ENCODE data around the gene TTLL13. TPM values are rescaled to one million over a fixed set of nuclear protein-coding genes. Genes with fewer than 3 reads are reported as not detected.

Gene TTLL13
- total RNA-seq (2014; rRNA removed; shearing (Covaris generic)) = 0.07 and 0.14 TPM in 2 replicates

- Histone ChIP-seq H3K4me3 (ENCODE audit: insufficient read depth, low read depth, low read length) (peak within 1 kb of the TSS; percentile 48), H3K27me3 (ENCODE audit: control insufficient read depth, insufficient read depth, low read length) (peaks cover 4% of the 10 kb centered on the region; the same call in 1 of the 2 replicates), H3K36me3 (replicated peaks; ENCODE audit: control insufficient read depth, insufficient read depth, low read length) (no peaks in the 10 kb centered on the region)
Measured at GRCh38 chr15:90249203-90249863, at the start of gene TTLL13. TSS of gene TTLL13 (plus strand) at chr15:90249556. CDS start at chr15:90250631, 1,075 bp downstream.

DNA sequence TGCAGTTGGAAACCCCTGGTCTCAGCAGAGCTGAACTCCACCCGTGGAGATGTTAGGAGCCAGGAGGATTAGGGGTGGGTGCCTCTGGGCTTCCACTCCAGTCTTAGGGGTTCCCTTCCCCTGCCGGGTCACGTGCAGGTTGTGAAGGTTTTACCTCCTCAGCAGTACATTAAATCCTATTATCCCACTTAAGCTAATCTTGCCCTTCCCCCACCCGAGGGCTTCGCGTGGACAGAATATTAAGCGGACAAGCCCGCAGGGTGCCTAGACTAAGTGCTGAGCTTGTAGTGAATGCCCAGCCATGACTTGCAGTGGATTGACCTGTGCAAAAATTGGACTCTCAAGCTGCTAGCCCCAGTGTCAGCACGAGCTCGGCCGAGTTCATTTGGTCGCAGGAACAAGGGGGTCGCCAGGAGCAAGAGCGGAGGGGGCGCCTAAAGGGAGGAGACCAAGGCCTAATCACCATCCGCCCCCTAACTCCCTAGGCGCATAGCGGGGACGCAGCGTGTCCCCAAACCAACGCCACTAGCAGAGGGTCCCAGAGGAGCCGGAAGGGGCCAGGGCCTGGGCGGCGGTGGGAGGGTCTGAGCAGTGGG lies 48.7 kb upstream of the TTLL13 start:
- DNase-seq = no peak
- peak overlapping the region; percentile 88 for H3K4me3 ChIP-seq (ENCODE audit: insufficient read depth, low read depth, low read length)
- peaks cover 2% of the 10 kb centered on the region; the same call in 1 of the 2 replicates for H3K27me3 ChIP-seq (ENCODE audit: control insufficient read depth, insufficient read depth, low read length)
- no peaks in the 10 kb centered on the region; the same call in 1 of the 2 replicates for H3K36me3 ChIP-seq (replicated peaks; ENCODE audit: control insufficient read depth, insufficient read depth, low read length)

More at GRCh38 chr15:90249203-90249863, at the start of gene TTLL13:
- peak; percentile 98 for DNase-seq

- peak; percentile 99 for DNase-seq
- Histone ChIP-seq H3K27me3 (ENCODE audit: control insufficient read depth, insufficient read depth, low read length) (peaks cover 2% of the 10 kb centered on the region; the same call in 1 of the 2 replicates), H3K36me3 (replicated peaks; ENCODE audit: control insufficient read depth, insufficient read depth, low read length) (no peaks in the 10 kb centered on the region; the same call in 1 of the 2 replicates), H3K4me3 (ENCODE audit: insufficient read depth, low read depth, low read length) (peak within 1 kb of the TSS; percentile 88)
Measured at GRCh38 chr15:90201130-90201943, 48.0 kb upstream of the TTLL13 start, which contains the start of gene SEMA4B. TSS of gene SEMA4B (plus strand) at chr15:90201330. CDS start at chr15:90201579, 249 bp downstream.

DNA sequence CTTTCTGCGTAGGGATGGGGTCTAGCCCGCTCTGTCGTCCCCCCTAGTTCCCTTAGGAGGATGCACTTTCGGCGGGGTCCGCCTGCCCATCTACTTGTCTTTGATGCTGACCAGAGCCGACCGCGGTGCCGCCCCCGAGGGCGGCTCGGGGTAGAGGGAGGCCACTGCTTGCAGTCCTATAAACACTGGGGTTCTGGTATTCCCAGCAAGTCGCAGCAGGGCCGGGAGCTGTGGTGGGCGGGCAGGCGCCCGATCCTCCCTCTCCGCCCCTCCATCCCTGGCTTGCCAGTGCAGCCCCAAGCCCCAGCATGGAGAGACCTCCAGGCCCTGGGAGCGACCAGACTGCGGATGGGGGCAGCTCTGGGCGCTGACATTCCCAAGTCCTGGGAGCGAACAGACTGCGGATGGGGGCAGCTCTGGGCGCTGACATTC lies 47.4 kb upstream of the TTLL13 start:
- DNase-seq = peak; percentile 89
- H3K27me3 ChIP-seq (ENCODE audit: control insufficient read depth, insufficient read depth, low read length) = peaks cover 2% of the 10 kb centered on the region; the same call in 1 of the 2 replicates
- peak overlapping the region; percentile 88 for H3K4me3 ChIP-seq (ENCODE audit: insufficient read depth, low read depth, low read length)
- H3K36me3 ChIP-seq (replicated peaks; ENCODE audit: control insufficient read depth, insufficient read depth, low read length) = no peaks in the 10 kb centered on the region; the same call in 1 of the 2 replicates

DNA sequence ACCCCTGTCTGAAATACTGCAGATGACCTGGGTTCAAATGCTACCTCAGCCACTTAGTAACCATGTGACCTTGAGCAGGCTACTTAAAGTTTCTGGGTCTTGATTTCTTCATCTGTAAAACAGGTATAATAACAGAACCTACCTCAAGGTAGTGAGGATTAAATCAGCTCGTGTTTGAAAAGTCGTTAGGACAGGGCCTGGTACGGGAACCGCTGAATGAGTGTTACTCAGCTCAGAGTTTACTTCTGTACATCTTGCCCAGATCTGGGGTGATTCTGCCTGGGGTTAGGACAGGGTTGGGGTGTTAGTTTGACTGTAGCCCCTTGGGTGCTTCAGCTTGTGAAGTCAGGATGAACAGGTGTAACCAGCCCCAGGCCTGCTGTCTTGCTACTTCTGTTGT lies 46.4 kb upstream of the TTLL13 start:
- Histone ChIP-seq H3K36me3 (replicated peaks; ENCODE audit: control insufficient read depth, insufficient read depth, low read length) (no peaks in the 10 kb centered on the region; the same call in 1 of the 2 replicates), H3K4me3 (ENCODE audit: insufficient read depth, low read depth, low read length) (no peak overlapping the region), H3K27me3 (ENCODE audit: control insufficient read depth, insufficient read depth, low read length) (peaks cover 2% of the 10 kb centered on the region; the same call in 1 of the 2 replicates)
- no peak for DNase-seq

DNA sequence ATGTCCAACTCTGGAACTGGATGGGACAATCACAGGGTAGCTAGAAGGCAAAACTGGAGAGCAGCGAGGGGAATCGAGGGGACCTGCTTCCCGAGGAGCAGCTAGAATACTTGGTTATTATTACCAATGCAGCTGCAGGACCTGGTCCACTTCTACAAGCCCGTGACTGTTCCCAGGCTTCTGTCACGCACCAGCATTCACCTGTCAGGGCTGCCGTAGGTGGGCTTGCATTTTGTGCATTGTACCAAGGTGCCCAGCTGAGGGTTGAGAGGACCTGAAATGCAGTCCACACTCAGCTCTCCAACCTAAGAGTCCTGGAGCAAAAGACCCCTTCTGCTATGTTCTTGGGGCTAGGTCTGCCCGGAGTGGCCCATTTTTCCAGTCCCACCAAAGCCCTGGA lies 45.9 kb upstream of the TTLL13 start:
- Histone ChIP-seq H3K36me3 (replicated peaks; ENCODE audit: control insufficient read depth, insufficient read depth, low read length) (no peaks in the 10 kb centered on the region; the same call in 1 of the 2 replicates), H3K27me3 (ENCODE audit: control insufficient read depth, insufficient read depth, low read length) (peaks cover 2% of the 10 kb centered on the region; the same call in 1 of the 2 replicates), H3K4me3 (ENCODE audit: insufficient read depth, low read depth, low read length) (no peak overlapping the region)
- DNase-seq = no peak

- peak; percentile 29 for DNase-seq
- Histone ChIP-seq H3K36me3 (replicated peaks; ENCODE audit: control insufficient read depth, insufficient read depth, low read length) (no peaks in the 10 kb centered on the region; the same call in 1 of the 2 replicates), H3K4me3 (ENCODE audit: insufficient read depth, low read depth, low read length) (no peak overlapping the region), H3K27me3 (ENCODE audit: control insufficient read depth, insufficient read depth, low read length) (peaks cover 2% of the 10 kb centered on the region; the same call in 1 of the 2 replicates)
Measured at GRCh38 chr15:90203922-90204321, 45.4 kb upstream of the TTLL13 start.

GRCh38 chr15:90205050-90205848 lies 44.1 kb upstream of the TTLL13 start:
- Histone ChIP-seq H3K36me3 (replicated peaks; ENCODE audit: control insufficient read depth, insufficient read depth, low read length) (no peaks in the 10 kb centered on the region; the same call in 1 of the 2 replicates), H3K4me3 (ENCODE audit: insufficient read depth, low read depth, low read length) (no peak overlapping the region), H3K27me3 (ENCODE audit: control insufficient read depth, insufficient read depth, low read length) (peaks cover 2% of the 10 kb centered on the region; the same call in 1 of the 2 replicates)
- DNase-seq = no peak

GRCh38 chr15:90205886-90206285 lies 43.5 kb upstream of the TTLL13 start:
- peaks cover 2% of the 10 kb centered on the region; the same call in 1 of the 2 replicates for H3K27me3 ChIP-seq (ENCODE audit: control insufficient read depth, insufficient read depth, low read length)
- H3K36me3 ChIP-seq (replicated peaks; ENCODE audit: control insufficient read depth, insufficient read depth, low read length) = no peaks in the 10 kb centered on the region; the same call in 1 of the 2 replicates
- no peak overlapping the region for H3K4me3 ChIP-seq (ENCODE audit: insufficient read depth, low read depth, low read length)
- no peak for DNase-seq

- no peak for DNase-seq
- Histone ChIP-seq H3K36me3 (replicated peaks; ENCODE audit: control insufficient read depth, insufficient read depth, low read length) (no peaks in the 10 kb centered on the region; the same call in 1 of the 2 replicates), H3K4me3 (ENCODE audit: insufficient read depth, low read depth, low read length) (no peak overlapping the region), H3K27me3 (ENCODE audit: control insufficient read depth, insufficient read depth, low read length) (peaks cover under 1% of the 10 kb centered on the region; the same call in 1 of the 2 replicates)
Measured at GRCh38 chr15:90207252-90207651, 42.1 kb upstream of the TTLL13 start.

- DNase-seq = no peak
- H3K4me3 ChIP-seq (ENCODE audit: insufficient read depth, low read depth, low read length) = no peak overlapping the region
- H3K36me3 ChIP-seq (replicated peaks; ENCODE audit: control insufficient read depth, insufficient read depth, low read length) = no peaks in the 10 kb centered on the region; the same call in 1 of the 2 replicates
- H3K27me3 ChIP-seq (ENCODE audit: control insufficient read depth, insufficient read depth, low read length) = no peaks in the 10 kb centered on the region
Measured at GRCh38 chr15:90208356-90208755, 41.0 kb upstream of the TTLL13 start.

GRCh38 chr15:90209591-90209990 lies 39.8 kb upstream of the TTLL13 start:
- no peak overlapping the region for H3K4me3 ChIP-seq (ENCODE audit: insufficient read depth, low read depth, low read length)
- no peaks in the 10 kb centered on the region; the same call in 1 of the 2 replicates for H3K36me3 ChIP-seq (replicated peaks; ENCODE audit: control insufficient read depth, insufficient read depth, low read length)
- no peak for DNase-seq
- H3K27me3 ChIP-seq (ENCODE audit: control insufficient read depth, insufficient read depth, low read length) = no peaks in the 10 kb centered on the region

GRCh38 chr15:90210593-90210992 lies 38.8 kb upstream of the TTLL13 start:
- H3K36me3 ChIP-seq (replicated peaks; ENCODE audit: control insufficient read depth, insufficient read depth, low read length) = no peaks in the 10 kb centered on the region; the same call in 1 of the 2 replicates
- no peaks in the 10 kb centered on the region for H3K27me3 ChIP-seq (ENCODE audit: control insufficient read depth, insufficient read depth, low read length)
- DNase-seq = no peak
- no peak overlapping the region for H3K4me3 ChIP-seq (ENCODE audit: insufficient read depth, low read depth, low read length)
